GM19328 (cell line): Measurements from ENCODE around the gene DEFB125.
"Not testable (repeated sequence)": the region's sequence is repeated elsewhere in the genome, so short reads cannot be mapped to it uniquely, and the experiment has no call there.

Experiments used
- ATAC-seq: cut with Tn5 transposase; IDR thresholded peaks from one replicate; pipeline ENCODE4 v1.9.1; 2021; ENCODE audit warnings: mild to moderate bottlenecking, moderate library complexity; ENCODE audit not compliant: unreplicated experiment

The DEFB125 gene

GRCh38 chr20:87401-87800, at the start of gene DEFB125:
TSS of gene DEFB125 (plus strand) at chr20:87672. CDS start at chr20:87710, 38 bp downstream.
- ATAC-seq = no peak

GRCh38 chr20:60035-60918, 27.2 kb upstream of the DEFB125 start:
- ATAC-seq = no peak

- no peak for ATAC-seq
Measured at GRCh38 chr20:61230-61629, 26.2 kb upstream of the DEFB125 start.

GRCh38 chr20:61757-62156, 25.7 kb upstream of the DEFB125 start:
- no peak for ATAC-seq

- no peak for ATAC-seq
Measured at GRCh38 chr20:62487-62886, 25.0 kb upstream of the DEFB125 start.

- no peak for ATAC-seq
Measured at GRCh38 chr20:64026-64603, 23.4 kb upstream of the DEFB125 start.

GRCh38 chr20:64766-65322, 22.6 kb upstream of the DEFB125 start:
- no peak for ATAC-seq

- ATAC-seq = no peak
Measured at GRCh38 chr20:77231-77630, 10.2 kb upstream of the DEFB125 start.

- ATAC-seq = no peak
Measured at GRCh38 chr20:78338-78737, 9.1 kb upstream of the DEFB125 start.

GRCh38 chr20:79565-79964, 7.9 kb upstream of the DEFB125 start:
- no peak for ATAC-seq

- no peak for ATAC-seq
Measured at GRCh38 chr20:90651-91050, 3.2 kb downstream of the DEFB125 start.

GRCh38 chr20:93641-94040, 6.2 kb downstream of the DEFB125 start:
- ATAC-seq = no peak

- no peak for ATAC-seq
Measured at GRCh38 chr20:95215-95614, 7.7 kb downstream of the DEFB125 start.

- ATAC-seq = not testable (repeated sequence)
Measured at GRCh38 chr20:97691-98090, 10.2 kb downstream of the DEFB125 start.

- ATAC-seq = no peak
Measured at GRCh38 chr20:101975-102374, 14.5 kb downstream of the DEFB125 start.

- ATAC-seq = no peak
Measured at GRCh38 chr20:103456-103855, 16.0 kb downstream of the DEFB125 start.

GRCh38 chr20:112396-112795, 24.9 kb downstream of the DEFB125 start:
- no peak for ATAC-seq

- ATAC-seq = no peak
Measured at GRCh38 chr20:117518-117917, 30.0 kb downstream of the DEFB125 start.

- not testable (repeated sequence) for ATAC-seq
Measured at GRCh38 chr20:129786-130323, 42.4 kb downstream of the DEFB125 start.

GRCh38 chr20:137668-138490, 50.4 kb downstream of the DEFB125 start:
- no peak for ATAC-seq

GRCh38 chr20:142290-142689, 54.8 kb downstream of the DEFB125 start, which contains the start of gene DEFB126:
TSS of gene DEFB126 (plus strand) at chr20:142590. CDS start at chr20:142629, 39 bp downstream.
- ATAC-seq = no peak
